SK-N-SH (cell line): ENCODE measurements around the gene SHH. TPM values are rescaled to one million over a fixed set of nuclear protein-coding genes. Genes with fewer than 3 reads are reported as not detected.

Source experiments
- CTCF ChIA-PET: fragments of 300-600, 350-600 bp; formaldehyde crosslinking; extraction: SDS; loops from one replicate; lab custom pipeline; 2021; lab: Yijun Ruan, JAX
- POLR2A ChIA-PET: fragments of 350-600 bp; sonication (Branson Sonifier 250); formaldehyde crosslinking; extraction: SDS; loops from one replicate; lab custom pipeline; 2020; ENCODE audit warnings: antibody characterized with exemption, inconsistent platforms; lab: Yijun Ruan, JAX
- DNase-seq: peaks from one replicate; pipeline ENCODE4 v3.0.0; 2012
- H2AFZ ChIP-seq: fragments of 200-600 bp; sonication (generic); 2 replicates; pipeline ENCODE4 v1.8.1; 2016; ENCODE audit warnings: antibody characterized with exemption, mild to moderate bottlenecking, low read depth
- H3F3A ChIP-seq: fragments of 200-600 bp; sonication (generic); replicated peaks from 2 replicates; pipeline ENCODE3; 2016; ENCODE audit warnings: antibody characterized with exemption, mild to moderate bottlenecking; ENCODE audit not compliant: insufficient read depth
- H3K27ac ChIP-seq, 2 experiments: fragments of 200-500 bp in 1 of 2; fragments of 200-600 bp in 1 of 2; sonication (Bioruptor generic) in 1 of 2; sonication (generic), shearing (Covaris generic) in 1 of 2; 2 replicates each; pipeline versions ENCODE4 v1.5.1 to v1.6.1; 2014 to 2016; ENCODE audit warnings: low read depth in 2 of 2, inconsistent platforms in 1 of 2, low read length in 1 of 2, mild to moderate bottlenecking in 1 of 2, mixed read lengths in 1 of 2
- H3K27me3 ChIP-seq: fragments of 200-600 bp; sonication (generic), shearing (Covaris generic); 2 replicates; pipeline ENCODE4 v1.6.1; 2016; ENCODE audit warnings: mixed run types; ENCODE audit not compliant: insufficient read depth
- H3K36me3 ChIP-seq, 2 experiments: fragments of 200-500 bp in 1 of 2; fragments of 200-600 bp in 1 of 2; sonication (Bioruptor generic) in 1 of 2; sonication (generic) in 1 of 2; replicated peaks in 1 of 2; 2 replicates each; pipeline versions ENCODE3 to v1.5.1; 2014 to 2016; ENCODE audit warnings: low read length in 1 of 2, mild to moderate bottlenecking in 1 of 2; ENCODE audit not compliant: insufficient read depth in 2 of 2, control insufficient read depth in 1 of 2
- H3K4me1 ChIP-seq, 2 experiments: fragments of 200-500 bp in 1 of 2; fragments of 200-600 bp in 1 of 2; sonication (Bioruptor generic) in 1 of 2; sonication (generic), shearing (Covaris generic) in 1 of 2; 2 replicates each; pipeline versions ENCODE4 v1.5.1 to v1.6.1; 2014 to 2016; ENCODE audit warnings: low read depth in 1 of 2, low read length in 1 of 2, mixed run types in 1 of 2; ENCODE audit not compliant: insufficient read depth in 2 of 2, control insufficient read depth in 1 of 2
- H3K4me2 ChIP-seq: fragments of 200-600 bp; sonication (generic), shearing (Covaris generic); 2 replicates; pipeline ENCODE4 v1.6.1; 2017; ENCODE audit warnings: mixed run types
- H3K4me3 ChIP-seq, 2 experiments: fragments of 200-500 bp in 1 of 2; fragments of 200-600 bp in 1 of 2; sonication (Bioruptor generic) in 1 of 2; sonication (generic), shearing (Covaris generic) in 1 of 2; 2 replicates each; pipeline versions ENCODE4 v1.5.1 to v1.8.1; 2014 to 2016; ENCODE audit warnings: low read depth in 2 of 2, inconsistent platforms in 1 of 2, low read length in 1 of 2, mild to moderate bottlenecking in 1 of 2, mixed read lengths in 1 of 2, moderate library complexity in 1 of 2
- H3K79me2 ChIP-seq: fragments of 200-600 bp; sonication (generic); 2 replicates; pipeline ENCODE4 v1.8.1; 2017; ENCODE audit warnings: mild to moderate bottlenecking; ENCODE audit not compliant: insufficient read depth
- H3K9ac ChIP-seq: fragments of 200-600 bp; sonication (generic); 2 replicates; pipeline ENCODE4 v1.6.1; 2017; ENCODE audit warnings: mixed run types
- H3K9me2 ChIP-seq: fragments of 200-600 bp; sonication (generic); 2 replicates; pipeline ENCODE4 v1.6.1; 2017; ENCODE audit warnings: mixed run types
- H3K9me3 ChIP-seq: fragments of 200-600 bp; sonication (generic); 2 replicates; pipeline ENCODE4 v1.6.1; 2017; ENCODE audit warnings: mixed run types, mild to moderate bottlenecking, moderate library complexity
- H4K20me1 ChIP-seq: fragments of 200-600 bp; sonication (generic); 2 replicates; pipeline ENCODE4 v1.6.1; 2017; ENCODE audit warnings: mild to moderate bottlenecking, mixed run types; ENCODE audit not compliant: insufficient read depth
- CTCF ChIP-seq: fragments of 200-600 bp; sonication (generic); IDR thresholded peaks from 2 replicates; pipeline ENCODE4 v1.6.1; 2017; ENCODE audit warnings: antibody characterized with exemption, mild to moderate bottlenecking, moderate library complexity
- FOSL2 ChIP-seq: IDR thresholded peaks from 2 replicates; pipeline ENCODE4 v1.4.0; 2012; ENCODE audit warnings: low read depth, mild to moderate bottlenecking, moderate library complexity, borderline replicate concordance
- GABPA ChIP-seq: IDR thresholded peaks from 2 replicates; pipeline ENCODE4 v1.4.0; 2012; ENCODE audit warnings: low read depth, mild to moderate bottlenecking
- IRF3 ChIP-seq: fragments of 150-350 bp; IDR thresholded peaks from 2 replicates; pipeline ENCODE4 v1.6.1; 2016; ENCODE audit warnings: mild to moderate bottlenecking, low read depth, low read length
- MAX ChIP-seq: IDR thresholded peaks from 2 replicates; pipeline ENCODE4 v1.4.0; 2012; ENCODE audit warnings: low read depth
- MEF2A ChIP-seq: IDR thresholded peaks from 2 replicates; pipeline ENCODE4 v1.4.0; 2012; ENCODE audit warnings: low read depth, borderline replicate concordance
- MXI1 ChIP-seq: IDR thresholded peaks from 2 replicates; pipeline ENCODE4 v1.6.1; 2012; ENCODE audit warnings: mild to moderate bottlenecking, low read depth, low read length, improper control_type of control experiment
- NRF1 ChIP-seq: IDR thresholded peaks from 2 replicates; pipeline ENCODE4 v1.6.1; 2012; ENCODE audit warnings: low read depth, mild to moderate bottlenecking, low read length
- PBX3 ChIP-seq: IDR thresholded peaks from 2 replicates; pipeline ENCODE4; 2012
- RAD21 ChIP-seq: IDR thresholded peaks from 2 replicates; pipeline ENCODE4 v1.6.1; 2012; ENCODE audit warnings: mild to moderate bottlenecking, low read length
- RFX5 ChIP-seq: IDR thresholded peaks from 2 replicates; pipeline ENCODE4 v1.6.1; 2012; ENCODE audit warnings: mild to moderate bottlenecking, improper control_type of control experiment, low read length
- SMC3 ChIP-seq: IDR thresholded peaks from 2 replicates; pipeline ENCODE4 v1.6.1; 2012; ENCODE audit warnings: low read depth, low read length, improper control_type of control experiment
- TAF1 ChIP-seq: IDR thresholded peaks from 2 replicates; pipeline ENCODE4 v1.6.1; 2012; ENCODE audit warnings: low read depth, mild to moderate bottlenecking, low read length, moderate library complexity, borderline replicate concordance
- USF2 ChIP-seq: fragments of 150-350 bp; IDR thresholded peaks from 2 replicates; pipeline ENCODE4 v1.6.1; 2017; ENCODE audit warnings: antibody characterized with exemption, low read length, low read depth, borderline replicate concordance
- WGBS: methylation state at CpG from one replicate; pipeline ENCODE4 v1.1.6; 2017; ENCODE audit warnings: low lambda C conversion rate; 5-methylcytosine and 5-hydroxymethylcytosine counted together
- polyA plus RNA-seq, 3 experiments: library from polyadenylated mRNA; depleted of rRNA; stranded (reverse); fragments of >200 nt; gene quantifications; 2 replicates each; pipeline ENCODE4 v1.2.3, GENCODE V29; 2012

SHH gene
- polyA plus RNA-seq, 1 of the 3 experiments (the other 2 are of a cell fraction), result not detected

- H3K27ac ChIP-seq, result no peak overlapping the region
- ChIA-PET CTCF (interaction anchor here (1.0 to 3.5 kb wide), 2 partner anchors 13 to 194 kb away, joined by 3 to 20 read pairs; no protein-coding TSS in a partner anchor), POLR2A (no interaction called here)
- peaks cover 0 to 2% of the 10 kb centered on the region in 2 experiments; a peak in 1 of 4 replicates for H3K4me1 ChIP-seq
- no peaks in the 10 kb centered on the region for H3K9me3 ChIP-seq
- peaks cover 5% of the 10 kb centered on the region for H3F3A ChIP-seq
- H3K27me3 ChIP-seq, result peaks cover 26% of the 10 kb centered on the region; the same call in 1 of the 2 replicates
- H4K20me1 ChIP-seq, result no peaks in the 10 kb centered on the region
- H2AFZ ChIP-seq, result no peak overlapping the region
- no peak for DNase-seq
- no peak for TF ChIP-seq USF2
- TF ChIP-seq MEF2A, result no peak
- TF ChIP-seq SMC3, result no peak
- no peak for TF ChIP-seq RAD21
- TF ChIP-seq CTCF, result no peak
- no peak for TF ChIP-seq NRF1
- no peak for TF ChIP-seq MAX
- TF ChIP-seq RFX5, result no peak
- no peak for TF ChIP-seq GABPA
- no peak for TF ChIP-seq TAF1
- TF ChIP-seq MXI1, result no peak
- TF ChIP-seq IRF3, result no peak
- TF ChIP-seq PBX3, result no peak
- TF ChIP-seq FOSL2, result no peak
- 66% methylated on average over 11 of the region's 11 CpGs for WGBS
- H3K4me3 ChIP-seq, result no peak overlapping the region
- no peak overlapping the region for H3K9ac ChIP-seq
- no peaks in the 10 kb centered on the region for H3K36me3 ChIP-seq
- H3K9me2 ChIP-seq, result no peaks in the 10 kb centered on the region
- H3K79me2 ChIP-seq, result no peaks in the 10 kb centered on the region
- no peak overlapping the region for H3K4me2 ChIP-seq
Observed at GRCh38 chr7:155792999-155793560, 19.2 kb downstream of the SHH start.
